Muscle layer of colon (tissue), 2 donors: Measurements from ENCODE around the gene CYP19A1.

Experiments
- H3K27ac ChIP-seq: one replicate; pipeline ENCODE4 v1.7.0; 2013; ENCODE audit warnings: low read depth, mild to moderate bottlenecking, low read length, moderate library complexity
- H3K27me3 ChIP-seq, 2 donors: one replicate each; pipeline ENCODE4 v1.7.0; 2013; ENCODE audit warnings: low read length in 2 of 2, mild to moderate bottlenecking in 2 of 2; ENCODE audit not compliant: insufficient read depth in 2 of 2, control insufficient read depth in 1 of 2
- H3K36me3 ChIP-seq: one replicate; pipeline ENCODE4 v1.7.0; 2013; ENCODE audit warnings: mild to moderate bottlenecking, low read length; ENCODE audit not compliant: insufficient read depth
- H3K4me1 ChIP-seq: one replicate; pipeline ENCODE4 v1.7.0; 2013; ENCODE audit warnings: mild to moderate bottlenecking, low read length; ENCODE audit not compliant: insufficient read depth
- H3K4me3 ChIP-seq, 2 donors: one replicate each; pipeline ENCODE4 v1.7.0; 2013; ENCODE audit warnings: low read length in 2 of 2, low read depth in 1 of 2, mild to moderate bottlenecking in 1 of 2, moderate library complexity in 1 of 2
- H3K9ac ChIP-seq: one replicate; pipeline ENCODE4 v1.7.0; 2013; ENCODE audit warnings: low read length
- H3K9me3 ChIP-seq: one replicate; pipeline ENCODE4 v1.7.0; 2013; ENCODE audit warnings: mild to moderate bottlenecking, low read length
- donor health status: abdominal sarcoma.
- donor health status: Adenocarcinoma of cecum.

The CYP19A1 gene

DNA sequence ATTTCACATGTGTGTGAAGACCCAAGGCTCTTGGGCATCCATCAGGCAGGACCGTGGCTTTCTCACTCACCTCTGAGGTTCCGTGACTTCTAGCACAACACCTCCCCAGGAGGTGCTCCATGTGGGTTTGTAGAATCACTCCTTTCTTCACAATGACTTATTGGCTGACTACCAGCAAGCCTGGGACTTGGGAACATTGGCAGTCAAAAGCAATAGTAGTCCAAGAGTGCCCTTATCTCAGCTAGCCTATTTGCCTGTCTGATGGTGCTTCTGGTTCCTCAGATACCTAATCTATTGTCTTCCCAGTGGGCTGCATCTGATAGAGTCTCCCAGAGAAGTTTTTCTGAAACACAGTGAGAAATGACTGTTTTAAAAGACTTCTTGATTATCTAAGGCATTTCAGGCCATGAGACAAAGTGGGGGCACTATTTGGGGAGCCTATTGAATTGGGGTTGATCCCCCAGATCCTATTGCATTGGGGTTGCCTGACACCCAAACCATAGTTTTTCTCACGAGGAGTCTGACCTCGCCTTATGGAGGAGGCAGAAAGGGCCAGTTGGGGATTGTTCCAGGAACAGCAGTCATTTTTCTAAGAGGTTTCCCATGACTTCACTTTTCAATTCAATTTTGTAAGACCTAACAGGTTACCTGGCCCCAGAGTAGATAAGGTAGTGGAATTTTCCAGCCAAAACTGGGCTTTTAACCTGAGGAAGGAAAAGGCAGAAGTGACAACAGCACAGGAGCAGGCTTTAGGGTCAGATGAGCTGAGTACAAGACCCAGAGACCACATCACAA, 88.0 kb downstream of the CYP19A1 start:
- Histone ChIP-seq H3K9me3 (no peaks in the 10 kb centered on the region), H3K4me3 (no peak overlapping the region), H3K4me1 (no peaks in the 10 kb centered on the region), H3K27ac (no peak overlapping the region), H3K36me3 (no peaks in the 10 kb centered on the region), H3K9ac (no peak overlapping the region), H3K27me3 (no peaks in the 10 kb centered on the region)

DNA sequence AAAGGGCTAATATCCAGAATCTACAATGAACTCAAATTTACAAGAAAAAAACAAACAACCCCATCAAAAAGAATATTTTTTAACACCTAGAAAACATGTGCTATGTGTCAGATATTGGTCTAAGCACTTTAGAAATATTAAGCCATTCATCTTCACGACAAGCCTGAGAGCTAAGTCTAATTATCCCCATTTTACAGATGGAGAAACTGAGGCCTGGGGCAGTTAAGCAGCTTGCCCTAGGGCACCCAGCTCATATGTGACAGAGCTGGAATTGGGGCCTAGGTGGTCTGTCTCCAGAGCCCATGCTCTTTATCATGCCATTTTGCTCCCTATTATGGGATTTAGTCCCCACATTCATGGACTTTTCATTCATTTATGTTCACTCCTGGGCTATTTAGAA, 92.8 kb downstream of the CYP19A1 start:
- no peak overlapping the region for H3K9ac ChIP-seq

DNA sequence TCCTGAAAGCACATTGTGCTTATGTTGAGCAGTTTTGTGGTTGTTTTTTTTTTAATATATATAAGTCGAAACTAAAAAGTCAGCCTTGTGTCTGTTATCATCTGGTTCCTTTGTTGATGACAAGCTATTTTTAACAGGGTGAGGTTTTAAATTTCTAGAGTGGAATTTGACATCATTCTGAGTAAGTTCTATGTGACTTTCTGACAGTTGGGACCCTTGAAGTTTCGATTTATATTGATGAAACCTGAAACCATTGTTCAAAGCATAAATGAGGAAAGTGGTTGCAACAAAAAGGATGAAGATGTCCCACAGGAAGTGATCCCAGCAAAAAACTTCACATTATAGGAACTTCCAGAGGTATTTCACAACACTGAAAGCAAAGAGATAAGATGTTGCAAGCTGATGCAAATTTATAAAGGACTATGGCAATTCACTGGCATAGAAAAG, 94.0 kb downstream of the CYP19A1 start:
- no peak overlapping the region for H3K27ac ChIP-seq
- no peaks in the 10 kb centered on the region for H3K9me3 ChIP-seq
- no peak overlapping the region for H3K4me3 ChIP-seq
- no peak overlapping the region for H3K9ac ChIP-seq
- H3K27me3 ChIP-seq, result peaks cover 1 to 3% of the 10 kb centered on the region in 2 donors
- H3K36me3 ChIP-seq, result no peaks in the 10 kb centered on the region
- H3K4me1 ChIP-seq, result no peaks in the 10 kb centered on the region

More for the DNA sequence above, 92.8 kb downstream of the CYP19A1 start:
- no peaks in the 10 kb centered on the region for H3K36me3 ChIP-seq
- H3K27me3 ChIP-seq, result peaks cover 0 to 3% of the 10 kb centered on the region in 2 donors
- H3K27ac ChIP-seq, result no peak overlapping the region
- H3K9me3 ChIP-seq, result no peaks in the 10 kb centered on the region
- no peak overlapping the region for H3K4me3 ChIP-seq
- H3K4me1 ChIP-seq, result no peaks in the 10 kb centered on the region

DNA sequence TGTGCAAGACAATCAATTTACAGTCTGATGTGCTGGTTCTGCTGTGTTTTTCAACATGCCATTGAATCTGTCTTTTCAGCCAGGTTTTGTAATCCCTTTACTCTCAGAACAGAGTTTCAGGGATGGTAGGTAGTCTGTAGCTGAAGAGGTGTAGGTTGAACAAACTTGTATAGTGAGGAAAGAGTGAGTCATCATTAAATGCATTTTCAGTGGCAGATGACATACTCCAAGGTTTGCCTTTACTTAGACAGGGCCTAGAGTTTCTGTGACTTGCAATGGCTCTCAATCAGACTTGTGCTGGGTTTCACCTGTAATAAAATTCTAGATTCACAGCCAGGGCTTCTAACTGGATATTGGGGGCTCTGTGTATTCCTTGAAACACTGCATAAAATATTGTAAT, 94.6 kb downstream of the CYP19A1 start:
- no peaks in the 10 kb centered on the region for H3K9me3 ChIP-seq
- no peak overlapping the region for H3K27ac ChIP-seq
- H3K36me3 ChIP-seq, result no peaks in the 10 kb centered on the region
- H3K4me3 ChIP-seq, result no peak overlapping the region
- peaks cover 3 to 4% of the 10 kb centered on the region in 2 donors for H3K27me3 ChIP-seq
- no peak overlapping the region for H3K9ac ChIP-seq
- H3K4me1 ChIP-seq, result no peaks in the 10 kb centered on the region

DNA sequence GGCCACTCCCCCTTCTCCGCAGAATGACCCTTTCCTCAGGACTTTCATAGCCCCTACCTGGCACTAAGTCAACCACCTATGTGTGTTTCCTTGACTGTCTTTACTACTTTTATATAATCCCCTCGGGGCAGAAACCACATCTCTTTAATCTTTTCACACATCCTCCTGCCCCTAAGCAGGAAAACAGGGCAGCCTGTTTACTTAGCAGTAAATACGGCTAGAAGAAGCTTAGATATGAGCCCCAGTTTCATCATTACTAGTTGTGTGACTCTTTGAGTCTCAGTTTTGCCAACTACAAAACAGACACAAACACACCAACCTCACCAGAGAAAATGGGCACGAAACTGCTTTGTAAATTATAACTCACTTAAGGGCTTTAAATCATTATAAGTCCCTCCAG, 98.3 kb downstream of the CYP19A1 start:
- Histone ChIP-seq H3K27me3 (peaks cover 3 to 4% of the 10 kb centered on the region in 2 donors), H3K4me1 (no peaks in the 10 kb centered on the region), H3K9ac (no peak overlapping the region), H3K4me3 (no peak overlapping the region), H3K36me3 (no peaks in the 10 kb centered on the region), H3K27ac (no peak overlapping the region), H3K9me3 (no peaks in the 10 kb centered on the region)

DNA sequence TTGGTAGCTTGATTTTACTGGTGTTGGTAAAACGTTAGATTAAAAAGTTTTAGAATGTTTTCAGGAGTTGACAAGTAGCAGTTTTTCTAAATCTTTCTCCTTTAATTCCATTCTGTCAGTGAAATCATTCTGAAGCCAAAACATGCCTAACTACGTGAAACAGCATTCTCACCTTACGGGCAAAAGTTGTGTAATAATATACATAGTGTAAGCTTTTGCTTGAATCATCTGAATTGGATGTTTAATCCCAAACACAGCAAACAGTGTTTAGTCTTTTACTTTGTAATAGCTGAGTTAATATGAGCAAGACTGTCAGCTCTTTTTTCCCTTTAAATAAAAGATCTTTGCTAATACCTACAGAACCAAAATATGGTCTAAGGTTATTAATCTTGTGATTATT, 100.6 kb downstream of the CYP19A1 start:
- no peak overlapping the region for H3K27ac ChIP-seq
- H3K4me1 ChIP-seq, result no peaks in the 10 kb centered on the region
- peaks cover 3 to 8% of the 10 kb centered on the region in 2 donors for H3K27me3 ChIP-seq
- no peaks in the 10 kb centered on the region for H3K9me3 ChIP-seq
- no peak overlapping the region for H3K4me3 ChIP-seq
- no peaks in the 10 kb centered on the region for H3K36me3 ChIP-seq
- H3K9ac ChIP-seq, result no peak overlapping the region

DNA sequence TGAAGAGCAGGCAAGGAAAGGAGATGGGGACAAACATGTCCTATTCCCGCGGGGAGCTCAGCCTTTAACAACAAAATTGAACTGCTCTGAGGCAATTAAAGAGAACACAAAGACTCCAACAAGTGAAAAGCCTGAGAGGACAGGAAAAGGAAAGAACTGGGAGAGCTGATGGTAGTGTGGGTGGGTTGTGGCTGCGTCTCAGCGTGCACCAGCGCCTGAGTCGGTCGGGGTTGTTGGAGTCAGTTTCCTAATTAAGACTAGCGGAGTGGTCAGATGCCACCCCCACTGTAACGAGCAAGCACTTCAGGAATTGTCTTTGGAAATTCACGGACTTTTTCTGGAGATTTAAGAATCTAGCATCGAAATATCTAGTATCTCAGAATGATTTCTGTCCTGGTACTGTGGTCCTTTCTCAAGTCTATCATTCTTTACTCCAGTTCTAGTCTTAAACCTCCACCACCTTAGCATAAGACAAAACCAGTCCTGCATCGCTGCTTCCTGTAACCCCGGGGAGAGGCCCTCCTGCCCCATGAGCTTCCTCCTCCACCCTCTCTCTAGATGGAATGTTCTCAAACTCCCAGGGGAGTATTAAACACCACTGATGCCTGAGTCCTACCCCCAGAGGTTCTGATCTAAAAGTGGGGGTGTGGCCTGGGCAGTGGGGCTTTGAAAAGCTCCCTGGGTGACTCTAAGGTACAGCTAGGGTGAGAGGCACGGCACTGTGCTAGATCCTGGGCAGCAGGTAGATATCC, 104.0 kb downstream of the CYP19A1 start:
- Histone ChIP-seq H3K36me3 (no peaks in the 10 kb centered on the region), H3K27me3 (peaks cover 0 to 6% of the 10 kb centered on the region in 2 donors), H3K4me3 (no peak overlapping the region), H3K9me3 (no peaks in the 10 kb centered on the region), H3K27ac (no peak overlapping the region), H3K9ac (no peak overlapping the region), H3K4me1 (no peaks in the 10 kb centered on the region)

DNA sequence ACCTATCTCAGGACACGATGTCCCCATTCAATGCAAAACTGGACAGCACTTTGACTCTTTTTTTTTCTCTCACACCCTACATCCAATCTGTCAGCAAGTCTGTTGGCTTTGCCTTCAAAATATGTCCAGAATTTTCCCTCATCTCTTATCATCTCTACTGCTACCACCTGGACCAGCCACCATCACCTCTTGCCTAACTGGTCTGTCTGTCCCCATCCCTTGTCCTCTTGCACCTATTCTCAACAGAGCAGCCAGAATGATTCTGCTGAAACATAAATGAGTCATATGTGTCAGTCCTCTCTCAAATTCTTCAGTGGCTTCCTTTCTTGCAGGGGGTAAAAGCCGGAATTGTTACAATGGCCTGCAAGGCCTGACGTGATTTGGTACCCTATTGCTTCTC, 105.8 kb downstream of the CYP19A1 start:
- Histone ChIP-seq H3K27me3 (peaks cover 0 to 4% of the 10 kb centered on the region in 2 donors), H3K9ac (no peak overlapping the region), H3K36me3 (no peaks in the 10 kb centered on the region), H3K9me3 (no peaks in the 10 kb centered on the region), H3K4me1 (no peaks in the 10 kb centered on the region), H3K27ac (no peak overlapping the region), H3K4me3 (no peak overlapping the region)

DNA sequence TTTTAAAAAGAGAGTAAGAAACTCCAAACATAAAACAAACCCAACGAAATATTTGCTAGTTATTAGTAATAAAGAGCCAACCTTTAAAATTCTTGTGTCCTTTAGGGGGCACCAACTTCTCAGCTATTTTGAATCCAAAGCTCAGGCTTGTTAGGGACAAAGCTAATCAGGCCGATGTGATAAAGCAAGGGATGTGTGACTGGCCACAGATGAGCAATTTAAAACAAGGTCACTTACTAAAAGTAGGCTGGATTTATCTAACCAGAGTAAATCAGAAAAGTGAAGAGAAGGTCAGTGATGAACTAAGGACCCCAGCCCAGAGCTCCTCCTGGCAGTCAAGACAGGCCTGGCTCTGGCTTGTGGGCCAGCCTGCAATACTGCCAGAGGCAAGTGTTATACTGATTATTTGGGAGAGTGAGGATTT, 108.5 kb downstream of the CYP19A1 start:
- Histone ChIP-seq H3K27ac (no peak overlapping the region), H3K27me3 (peaks cover 0 to 4% of the 10 kb centered on the region in 2 donors), H3K4me3 (no peak overlapping the region), H3K9ac (no peak overlapping the region), H3K9me3 (no peaks in the 10 kb centered on the region), H3K4me1 (no peaks in the 10 kb centered on the region), H3K36me3 (no peaks in the 10 kb centered on the region)

DNA sequence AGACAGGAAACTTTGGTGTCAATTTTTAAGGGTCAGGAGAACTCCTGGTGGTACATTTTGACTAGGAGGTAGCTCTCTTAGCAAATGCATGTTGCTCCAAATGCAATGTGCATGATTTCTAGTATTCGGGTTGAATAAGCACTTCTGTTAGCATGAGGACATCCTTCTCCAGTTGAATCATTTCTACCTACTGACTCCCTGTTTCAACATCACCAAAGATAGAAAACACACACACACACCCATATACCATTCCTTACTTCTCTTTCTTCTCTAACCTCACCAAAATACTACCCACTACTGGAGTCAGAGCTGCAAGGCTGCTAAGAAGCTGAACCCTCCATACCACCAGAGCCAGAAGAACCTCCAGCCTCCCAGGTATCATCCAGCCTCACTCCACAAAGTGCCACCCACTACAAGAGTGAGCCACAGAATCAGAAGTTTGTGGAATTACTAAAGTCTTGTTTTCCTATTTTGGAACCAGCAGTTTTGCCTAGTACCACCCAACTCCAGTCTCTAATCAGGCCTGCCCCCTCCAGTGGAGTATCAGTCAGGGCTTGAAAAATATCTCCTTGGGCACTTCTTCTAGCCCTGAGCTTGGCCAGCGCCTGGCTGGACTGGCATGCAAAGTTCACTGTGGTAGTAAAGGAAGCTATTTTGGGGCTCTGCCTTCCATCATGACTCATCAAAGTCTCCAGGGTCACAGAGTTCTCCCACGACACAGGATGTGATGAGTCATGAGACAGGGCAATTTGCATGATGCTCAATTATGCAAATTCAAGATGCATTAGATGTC, 110.3 kb downstream of the CYP19A1 start:
- Histone ChIP-seq H3K27ac (no peak overlapping the region), H3K36me3 (no peaks in the 10 kb centered on the region), H3K9ac (no peak overlapping the region), H3K9me3 (no peaks in the 10 kb centered on the region), H3K4me3 (no peak overlapping the region), H3K27me3 (no peaks in the 10 kb centered on the region), H3K4me1 (no peaks in the 10 kb centered on the region)

DNA sequence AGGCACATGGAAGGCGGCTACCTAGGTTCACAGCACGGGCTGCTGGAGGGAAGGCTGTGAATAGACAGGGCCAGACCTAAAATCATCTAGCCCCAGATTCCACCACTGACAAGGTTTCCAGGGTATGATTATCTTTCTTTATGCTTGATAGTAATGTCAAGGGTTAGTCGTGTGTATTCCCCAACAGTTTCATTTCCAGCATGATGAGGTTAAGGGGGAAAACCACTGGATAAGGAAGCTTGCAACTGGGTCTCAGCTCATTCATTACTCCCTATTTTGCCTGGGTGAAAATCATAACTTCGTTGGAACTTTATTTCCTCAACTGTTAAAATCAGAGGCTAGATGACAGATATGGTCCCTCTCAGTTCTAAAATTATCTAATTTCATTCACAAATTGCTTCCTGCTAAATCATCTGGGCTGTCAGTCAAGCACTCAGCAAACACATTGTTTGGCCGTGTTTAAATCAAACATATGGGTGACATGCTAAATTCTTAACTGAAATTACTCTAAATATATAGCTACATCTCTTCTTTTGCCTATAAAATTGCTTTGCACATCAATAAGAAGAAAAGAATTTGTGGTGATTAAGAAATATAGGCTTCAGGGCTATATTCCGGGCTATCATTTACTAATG, 111.7 kb downstream of the CYP19A1 start:
- Histone ChIP-seq H3K27ac (no peak overlapping the region), H3K27me3 (no peaks in the 10 kb centered on the region), H3K36me3 (no peaks in the 10 kb centered on the region), H3K4me3 (no peak overlapping the region), H3K9ac (no peak overlapping the region), H3K4me1 (no peaks in the 10 kb centered on the region), H3K9me3 (no peaks in the 10 kb centered on the region)
